A673 (cell line): Measurements from ENCODE around the gene TRAPPC6A.

ENCODE experiments used
- EZH2 ChIP-seq: fragments of 200-600 bp; sonication (generic); IDR thresholded peaks from 2 replicates; pipeline ENCODE4 v1.6.1; 2017; ENCODE audit warnings: borderline replicate concordance, low read depth, mild to moderate bottlenecking, mixed read lengths, antibody characterized with exemption, low read length; ENCODE audit not compliant: poor library complexity, severe bottlenecking
- TF ChIP-seq, protein P1 (sequence below): fragments of 300-800, 200-600 bp; sonication (generic); conservative IDR thresholded peaks from 2 replicates; pipeline ENCODE4 v1.5.1; 2017; ENCODE audit warnings: low read depth, mild to moderate bottlenecking, antibody characterized with exemption, low read length, moderate library complexity, mixed read lengths

DNA sequence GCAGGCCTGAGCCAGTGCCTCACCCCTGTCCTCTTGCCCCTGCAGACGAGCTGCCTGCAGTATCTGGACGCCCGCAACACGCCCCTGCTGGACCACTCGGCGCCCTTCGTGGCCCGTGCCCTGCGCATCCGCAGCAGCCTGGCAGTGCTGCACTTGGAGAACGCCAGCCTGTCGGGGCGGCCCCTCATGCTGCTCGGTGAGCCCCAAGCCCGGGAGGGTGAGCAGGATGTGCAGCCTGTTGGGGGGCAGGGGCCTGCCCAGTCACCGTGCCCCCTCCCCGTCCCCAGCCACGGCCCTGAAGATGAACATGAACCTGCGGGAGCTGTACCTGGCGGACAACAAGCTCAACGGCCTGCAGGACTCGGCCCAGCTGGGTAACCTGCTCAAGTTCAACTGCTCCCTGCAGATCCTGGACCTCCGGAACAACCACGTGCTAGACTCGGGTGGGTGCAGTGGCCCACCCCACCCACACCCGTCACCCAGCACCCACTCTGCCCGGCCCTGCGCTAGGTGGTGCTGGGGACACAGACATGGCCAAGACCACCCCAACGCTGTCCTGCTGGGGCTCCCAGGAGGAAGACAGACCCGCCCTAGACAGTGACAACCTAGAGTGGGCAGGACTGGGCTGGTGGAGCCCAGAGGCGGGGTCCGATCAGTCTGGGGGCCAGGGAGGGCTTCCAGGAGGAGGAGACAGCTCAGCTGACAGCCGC is 35.9 kb downstream of the TRAPPC6A start:
- TF ChIP-seq, protein P1, sequence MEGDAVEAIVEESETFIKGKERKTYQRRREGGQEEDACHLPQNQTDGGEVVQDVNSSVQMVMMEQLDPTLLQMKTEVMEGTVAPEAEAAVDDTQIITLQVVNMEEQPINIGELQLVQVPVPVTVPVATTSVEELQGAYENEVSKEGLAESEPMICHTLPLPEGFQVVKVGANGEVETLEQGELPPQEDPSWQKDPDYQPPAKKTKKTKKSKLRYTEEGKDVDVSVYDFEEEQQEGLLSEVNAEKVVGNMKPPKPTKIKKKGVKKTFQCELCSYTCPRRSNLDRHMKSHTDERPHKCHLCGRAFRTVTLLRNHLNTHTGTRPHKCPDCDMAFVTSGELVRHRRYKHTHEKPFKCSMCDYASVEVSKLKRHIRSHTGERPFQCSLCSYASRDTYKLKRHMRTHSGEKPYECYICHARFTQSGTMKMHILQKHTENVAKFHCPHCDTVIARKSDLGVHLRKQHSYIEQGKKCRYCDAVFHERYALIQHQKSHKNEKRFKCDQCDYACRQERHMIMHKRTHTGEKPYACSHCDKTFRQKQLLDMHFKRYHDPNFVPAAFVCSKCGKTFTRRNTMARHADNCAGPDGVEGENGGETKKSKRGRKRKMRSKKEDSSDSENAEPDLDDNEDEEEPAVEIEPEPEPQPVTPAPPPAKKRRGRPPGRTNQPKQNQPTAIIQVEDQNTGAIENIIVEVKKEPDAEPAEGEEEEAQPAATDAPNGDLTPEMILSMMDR = no peak
- no peak for TF ChIP-seq EZH2
